D341Med (cell line): Measurements from ENCODE around the gene FUT1.

Experiments
- DNase-seq: peaks from one replicate; pipeline ENCODE4 v3.0.0; 2012; ENCODE audit warnings: low spot score

Gene FUT1

GRCh38 chr19:48741129-48741999 lies 11.1 kb downstream of the FUT1 start:
- peak; percentile 58 for DNase-seq

GRCh38 chr19:48740164-48740972 lies 12.1 kb downstream of the FUT1 start, which contains the start of gene RASIP1:
Gene RASIP1 (minus strand): TSS chr19:48740610. CDS start chr19:48740282, 328 bp downstream.
- DNase-seq: no peak

- no peak for DNase-seq
These were observed 12.9 kb downstream of the FUT1 start for GRCh38 chr19:48739404-48740163.

- peak; percentile 99 for DNase-seq
These were observed 13.7 kb downstream of the FUT1 start for GRCh38 chr19:48738557-48739403.

GRCh38 chr19:48737360-48737998 lies 15.0 kb downstream of the FUT1 start:
- DNase-seq: peak; percentile 58

- peak; percentile 77 for DNase-seq
These were observed 17.3 kb downstream of the FUT1 start for GRCh38 chr19:48735031-48735615.

GRCh38 chr19:48734625-48735024 lies 17.8 kb downstream of the FUT1 start:
- no peak for DNase-seq

GRCh38 chr19:48731452-48731851 lies 21.0 kb downstream of the FUT1 start:
- no peak for DNase-seq

- no peak for DNase-seq
These were observed 23.4 kb downstream of the FUT1 start for GRCh38 chr19:48728911-48729664.

GRCh38 chr19:48726556-48726955 lies 25.9 kb downstream of the FUT1 start:
- no peak for DNase-seq

- peak; percentile 62 for DNase-seq
These were observed 27.4 kb downstream of the FUT1 start for GRCh38 chr19:48724796-48725753.

GRCh38 chr19:48722196-48722708 lies 30.2 kb downstream of the FUT1 start:
- DNase-seq: no peak

- peak; percentile 94 for DNase-seq
These were observed 31.7 kb downstream of the FUT1 start for GRCh38 chr19:48720613-48721296.

- no peak for DNase-seq
These were observed 32.2 kb downstream of the FUT1 start for GRCh38 chr19:48720251-48720612.

GRCh38 chr19:48719263-48720171 lies 32.9 kb downstream of the FUT1 start, which contains the start of gene MAMSTR:
Gene MAMSTR (minus strand): TSS chr19:48719725. CDS start chr19:48719031, 694 bp downstream.
- DNase-seq: no peak

- no peak for DNase-seq
These were observed 33.7 kb downstream of the FUT1 start for GRCh38 chr19:48718711-48719231.
